Calu3 (cell line): ENCODE measurements around the gene AQP3. TPM values are rescaled to one million over a fixed set of nuclear protein-coding genes. Genes with fewer than 3 reads are reported as not detected.
A peak's percentile ranks its signal among the peaks of the same experiment; 100 is the strongest.

Source experiments
- BruUV-seq: library from RNA; stranded (reverse); fragments of 400-500 nt; replicated peaks from 2 replicates; lab custom pipeline; 2021; lab: Mats Ljungman, UMichigan
- CTCF ChIA-PET: fragments of 300-600 bp; sonication (Branson Sonifier 250); formaldehyde crosslinking; loops from one replicate; lab custom pipeline; 2022; ENCODE audit warnings: antibody characterized with exemption; lab: Charles Lee
- DNase-seq: peaks from one replicate; pipeline ENCODE4 v3.0.0; 2022
- H3K27ac Mint-ChIP-seq: one replicate; pipeline ENCODE4 v1.8.0; 2022; ENCODE audit warnings: mixed read lengths; ENCODE audit not compliant: unreplicated experiment
- H3K27me3 Mint-ChIP-seq: one replicate; pipeline ENCODE4 v1.8.0; 2022; ENCODE audit warnings: mixed read lengths; ENCODE audit not compliant: unreplicated experiment
- H3K36me3 Mint-ChIP-seq: one replicate; pipeline ENCODE4 v1.8.0; 2022; ENCODE audit warnings: mild to moderate bottlenecking, moderate library complexity, mixed read lengths; ENCODE audit not compliant: insufficient read depth, unreplicated experiment
- H3K4me1 Mint-ChIP-seq: one replicate; pipeline ENCODE4 v1.8.0; 2022; ENCODE audit warnings: mild to moderate bottlenecking, low read depth, mixed read lengths; ENCODE audit not compliant: unreplicated experiment
- H3K4me3 Mint-ChIP-seq: one replicate; pipeline ENCODE4 v1.8.0; 2022; ENCODE audit warnings: mild to moderate bottlenecking, low read depth, moderate library complexity, mixed read lengths; ENCODE audit not compliant: unreplicated experiment
- H3K9me3 Mint-ChIP-seq: one replicate; pipeline ENCODE4 v1.8.0; 2022; ENCODE audit warnings: low read depth, mixed read lengths; ENCODE audit not compliant: unreplicated experiment
- CTCF ChIP-seq: fragments of 200-600 bp; IDR thresholded peaks from one replicate; pipeline ENCODE4 v1.8.0; 2022; ENCODE audit warnings: antibody characterized with exemption; ENCODE audit not compliant: unreplicated experiment
- intact Hi-C: fragments of 100-400 bp; cut with micrococcal nuclease; formaldehyde crosslinking; loops from one replicate; pipeline ENCODE4 v1.10.0; 2022; ENCODE audit not compliant: unreplicated experiment
- total RNA-seq: library from RNA; stranded (reverse); gene quantifications from 2 replicates; pipeline ENCODE4 v1.2.3, GENCODE V29; 2022

The AQP3 gene
- total RNA-seq, 1 experiment from 2014 or later, result 4.6 TPM

- no peak for TF ChIP-seq CTCF
- Mint-ChIP-seq H3K27me3 (no peaks in the 10 kb centered on the region), H3K4me1 (no peaks in the 10 kb centered on the region), H3K27ac (no peak overlapping the region), H3K9me3 (no peaks in the 10 kb centered on the region), H3K36me3 (no peaks in the 10 kb centered on the region), H3K4me3 (no peak overlapping the region)
- CTCF ChIA-PET, result no interaction called here
- intact Hi-C loops, result no loop called here
- no TSS peak for BruUV-seq
- no peak for DNase-seq
Observed at GRCh38 chr9:33480106-33480505, 32.7 kb upstream of the AQP3 start.

GRCh38 chr9:33476503-33476902 is 29.1 kb upstream of the AQP3 start:
- no TSS peak for BruUV-seq
- no peak overlapping the region for H3K4me3 Mint-ChIP-seq
- H3K27ac Mint-ChIP-seq, result no peak overlapping the region
- DNase-seq, result no peak
- TF ChIP-seq CTCF, result no peak
- intact Hi-C loops, result no loop called here
- H3K36me3 Mint-ChIP-seq, result peaks cover 17% of the 10 kb centered on the region
- H3K9me3 Mint-ChIP-seq, result no peaks in the 10 kb centered on the region
- H3K27me3 Mint-ChIP-seq, result no peaks in the 10 kb centered on the region
- peaks cover 5% of the 10 kb centered on the region for H3K4me1 Mint-ChIP-seq
- CTCF ChIA-PET, result no interaction called here

DNA sequence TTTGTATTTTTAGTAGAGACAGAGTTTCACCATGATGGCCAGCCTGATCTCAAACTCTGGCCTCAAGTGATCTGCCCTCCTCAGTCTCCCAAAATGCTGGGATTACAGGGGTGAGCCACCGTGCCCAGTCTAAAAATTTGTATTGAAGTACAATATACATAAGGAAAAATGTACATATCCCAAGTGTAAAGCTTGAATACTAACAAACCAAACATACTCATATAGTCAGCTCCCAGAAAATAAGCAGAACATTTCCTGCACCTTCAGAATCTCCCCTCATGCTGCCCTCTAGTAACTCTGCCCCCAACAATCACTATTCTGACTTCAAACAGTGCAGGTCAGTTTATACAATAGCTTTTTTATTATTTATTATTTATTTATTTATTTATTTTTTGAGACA is 28.0 kb upstream of the AQP3 start:
- CTCF ChIA-PET, result no interaction called here
- Mint-ChIP-seq H3K9me3 (no peaks in the 10 kb centered on the region), H3K27ac (no peak overlapping the region), H3K36me3 (peaks cover 28% of the 10 kb centered on the region), H3K4me1 (peaks cover 9% of the 10 kb centered on the region), H3K27me3 (no peaks in the 10 kb centered on the region), H3K4me3 (no peak overlapping the region)
- TF ChIP-seq CTCF, result no peak
- no peak for DNase-seq
- no TSS peak for BruUV-seq
- intact Hi-C loops, result no loop called here

DNA sequence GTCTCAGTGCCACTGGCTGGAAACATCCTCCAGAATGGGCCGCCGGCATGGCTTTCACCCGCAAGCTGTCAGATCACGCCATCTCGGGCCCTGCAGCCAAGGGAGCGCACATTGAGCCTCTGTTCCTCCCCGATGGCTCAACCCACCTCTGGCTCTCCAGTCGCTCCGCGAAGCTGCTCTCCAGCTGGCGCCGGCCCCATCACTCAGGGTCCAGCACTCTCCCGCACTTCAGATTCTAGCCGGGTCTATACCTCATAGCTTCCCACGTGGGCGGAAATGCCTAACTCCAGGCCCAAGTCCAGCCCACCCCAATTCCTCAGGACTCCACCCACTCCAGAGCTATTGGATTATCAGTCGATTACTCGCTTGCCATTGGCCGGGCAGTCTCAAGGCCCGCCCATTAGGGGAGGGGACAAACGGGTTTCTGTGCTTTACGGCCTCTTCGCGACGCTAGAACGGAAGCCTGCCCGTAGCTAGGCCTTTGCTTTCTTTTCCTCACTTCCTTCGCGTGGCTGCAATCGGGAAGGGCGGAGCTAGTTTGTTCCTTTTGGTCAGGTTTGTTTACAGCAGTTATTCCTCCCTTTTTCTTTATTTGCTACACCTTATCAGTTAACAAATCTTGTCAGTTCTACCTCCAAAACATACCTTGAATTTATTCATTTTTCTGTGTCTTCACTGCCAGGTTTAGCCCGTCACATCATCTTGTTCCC is 26.4 kb upstream of the AQP3 start, which contains the start of gene NOL6:
NOL6 (minus strand) TSS at position 282 of the 710 bp plus-strand sequence; CDS start at position 200, 82 bp downstream.
- Mint-ChIP-seq H3K27ac (peak within 1 kb of the TSS; percentile 98), H3K36me3 (peaks cover 36% of the 10 kb centered on the region), H3K4me3 (peak within 1 kb of the TSS; percentile 100), H3K9me3 (no peaks in the 10 kb centered on the region), H3K27me3 (no peaks in the 10 kb centered on the region), H3K4me1 (peaks cover 9% of the 10 kb centered on the region)
- DNase-seq, result peak; percentile 94
- intact Hi-C loops, result loop anchor here (5.0 kb wide), 2 partner anchors 34 to 186 kb away; no protein-coding TSS in a partner anchor
- no peak for TF ChIP-seq CTCF
- BruUV-seq, result no TSS peak
- CTCF ChIA-PET, result interaction anchor here (0.6 to 1.5 kb wide), 7 partner anchors 14 to 402 kb away, joined by 3 to 11 read pairs (median 4); partner anchors contain the start of gene ANKRD18B
